NCI-H146 (cell line): Measurements from ENCODE around the gene ZFYVE28.

Experiments
- DNase-seq: peaks from one replicate; lab custom pipeline; 2025; lab: John Stamatoyannopoulos, UW

Gene ZFYVE28

GRCh38 chr4:2332201-2332975 lies 86.1 kb downstream of the ZFYVE28 start:
- no peak for DNase-seq

GRCh38 chr4:2331519-2332200 lies 86.8 kb downstream of the ZFYVE28 start:
- DNase-seq = no peak

- DNase-seq = no peak
Measured at GRCh38 chr4:2331043-2331420, 87.4 kb downstream of the ZFYVE28 start.

GRCh38 chr4:2330091-2331042 lies 88.1 kb downstream of the ZFYVE28 start:
- DNase-seq = no peak

- DNase-seq = no peak
Measured at GRCh38 chr4:2327579-2327978, 90.9 kb downstream of the ZFYVE28 start.

GRCh38 chr4:2324891-2325290 lies 93.6 kb downstream of the ZFYVE28 start:
- no peak for DNase-seq

- DNase-seq = no peak
Measured at GRCh38 chr4:2322841-2323240, 95.6 kb downstream of the ZFYVE28 start.

GRCh38 chr4:2322227-2322626 lies 96.2 kb downstream of the ZFYVE28 start:
- DNase-seq = no peak

GRCh38 chr4:2321279-2322196 lies 96.9 kb downstream of the ZFYVE28 start:
- DNase-seq = no peak

GRCh38 chr4:2320746-2321145 lies 97.7 kb downstream of the ZFYVE28 start:
- DNase-seq = no peak

- DNase-seq = no peak
Measured at GRCh38 chr4:2320152-2320551, 98.3 kb downstream of the ZFYVE28 start.

- no peak for DNase-seq
Measured at GRCh38 chr4:2318885-2319284, 99.6 kb downstream of the ZFYVE28 start.

GRCh38 chr4:2318476-2318875 lies 100.0 kb downstream of the ZFYVE28 start:
- no peak for DNase-seq

- DNase-seq = no peak
Measured at GRCh38 chr4:2313366-2313765, 105.1 kb downstream of the ZFYVE28 start.

GRCh38 chr4:2306773-2307410 lies 111.6 kb downstream of the ZFYVE28 start:
- DNase-seq = no peak

- DNase-seq = peak; percentile 26
Measured at GRCh38 chr4:2305766-2306501, 112.5 kb downstream of the ZFYVE28 start.

- DNase-seq = no peak
Measured at GRCh38 chr4:2304877-2305561, 113.4 kb downstream of the ZFYVE28 start.

GRCh38 chr4:2304321-2304876 lies 114.0 kb downstream of the ZFYVE28 start:
- DNase-seq = no peak

- DNase-seq = no peak
Measured at GRCh38 chr4:2303686-2304320, 114.6 kb downstream of the ZFYVE28 start.
